ENCODE measurements around the gene EREG. TPM values are rescaled to one million over a fixed set of nuclear protein-coding genes. Genes with fewer than 3 reads are reported as not detected.

Gene EREG
- total RNA-seq, 1 donor = 165 TPM

GRCh38 chr4:74418063-74418670, 53.2 kb downstream of the EREG start:
- DNase-seq (ENCODE audit: low read depth in 2 of 3, low spot score in 2 of 3) = no peak

GRCh38 chr4:74420863-74421262, 55.9 kb downstream of the EREG start:
- DNase-seq (ENCODE audit: low read depth in 2 of 3, low spot score in 2 of 3) = no peak

GRCh38 chr4:74423104-74423503, 58.2 kb downstream of the EREG start:
- DNase-seq (ENCODE audit: low read depth in 2 of 3, low spot score in 2 of 3) = no peak

- DNase-seq (ENCODE audit: low read depth in 2 of 3, low spot score in 2 of 3) = no peak
Measured at GRCh38 chr4:74424111-74424510, 59.2 kb downstream of the EREG start.

GRCh38 chr4:74426101-74426500, 61.2 kb downstream of the EREG start:
- DNase-seq (ENCODE audit: low read depth in 2 of 3, low spot score in 2 of 3) = no peak

GRCh38 chr4:74428276-74428675, 63.3 kb downstream of the EREG start:
- DNase-seq (ENCODE audit: low read depth in 2 of 3, low spot score in 2 of 3) = peak in 2 of 3 donors; percentile 60 to 87

- peak in 2 of 3 donors; percentile 53 to 87 for DNase-seq (ENCODE audit: low read depth in 2 of 3, low spot score in 2 of 3)
Measured at GRCh38 chr4:74431113-74431826, 66.3 kb downstream of the EREG start.

GRCh38 chr4:74433043-74433442, 68.1 kb downstream of the EREG start:
- no peak for DNase-seq (ENCODE audit: low read depth in 2 of 3, low spot score in 2 of 3)

- DNase-seq (ENCODE audit: low read depth in 2 of 3, low spot score in 2 of 3) = no peak
Measured at GRCh38 chr4:74433541-74434172, 68.7 kb downstream of the EREG start.

- no peak for DNase-seq (ENCODE audit: low read depth in 2 of 3, low spot score in 2 of 3)
Measured at GRCh38 chr4:74435296-74435695, 70.4 kb downstream of the EREG start.

GRCh38 chr4:74437866-74438265, 72.9 kb downstream of the EREG start:
- no peak for DNase-seq (ENCODE audit: low read depth in 2 of 3, low spot score in 2 of 3)

Other genes starting within 250 kb of the EREG start
- gene MTHFD2L, start 207.0 kb upstream of the EREG start, total RNA-seq = 15.6 TPM
- under 0.01 TPM for gene EPGN, start 56.7 kb upstream of the EREG start, total RNA-seq
- 11.6 TPM for gene AREG, start 80.0 kb downstream of the EREG start, total RNA-seq